ENCODE measurements around the gene LRMDA. TPM values are rescaled to one million over a fixed set of nuclear protein-coding genes. Genes with fewer than 3 reads are reported as not detected.

The LRMDA gene
- total RNA-seq, 3 donors from 2014 or later (not counting 1 experiment from before 2014, with no cell fraction given): 1.4 to 2.4 (median 2.1) TPM

- Histone ChIP-seq H3K4me1 (ENCODE audit: control insufficient read depth, insufficient read depth, low read length) (no peaks in the 10 kb centered on the region), H3K27ac (ENCODE audit: low read length) (no peak overlapping the region), H3K4me3 (ENCODE audit: low read length) (no peak overlapping the region), H3K9me3 (ENCODE audit: control insufficient read depth, insufficient read depth, low read length) (peaks cover 2% of the 10 kb centered on the region), H3K36me3 (ENCODE audit: control insufficient read depth, insufficient read depth, low read length) (no peaks in the 10 kb centered on the region), H3K27me3 (ENCODE audit: control insufficient read depth, insufficient read depth, low read length) (no peaks in the 10 kb centered on the region)
- Mint-ChIP-seq H3K4me3 (no peak overlapping the region), H3K27ac (no peak overlapping the region), H3K36me3 (no peaks in the 10 kb centered on the region), H3K4me1 (no peaks in the 10 kb centered on the region), H3K9me3 (peaks cover 0 to 2% of the 10 kb centered on the region in 2 donors), H3K27me3 (ENCODE audit: low read depth in 2 of 2) (no peaks in the 10 kb centered on the region)
- 90% methylated on average over 2 of the region's 3 CpGs for WGBS (ENCODE audit: insufficient coverage)
- DNase-seq: no peak
- TF ChIP-seq CTCF (IDR thresholded peaks at IDR 0.05): no peak
- intact Hi-C loops (cut with micrococcal nuclease): no loop called here
- ATAC-seq: no peak
Measured at GRCh38 chr10:76401006-76401405, 969.6 kb downstream of the LRMDA start.

- Mint-ChIP-seq H3K4me3 (no peak overlapping the region), H3K9me3 (peaks cover 0 to 2% of the 10 kb centered on the region in 2 donors), H3K27me3 (ENCODE audit: low read depth in 2 of 2) (no peaks in the 10 kb centered on the region), H3K36me3 (no peaks in the 10 kb centered on the region), H3K4me1 (no peaks in the 10 kb centered on the region), H3K27ac (no peak overlapping the region)
- H3K27me3 ChIP-seq (ENCODE audit: control insufficient read depth, insufficient read depth, low read length): no peaks in the 10 kb centered on the region
- intact Hi-C loops (cut with micrococcal nuclease): no loop called here
- no peaks in the 10 kb centered on the region for H3K4me1 ChIP-seq (ENCODE audit: control insufficient read depth, insufficient read depth, low read length)
- no peak for TF ChIP-seq CTCF (IDR thresholded peaks at IDR 0.05)
- H3K9me3 ChIP-seq (ENCODE audit: control insufficient read depth, insufficient read depth, low read length): peaks cover 2% of the 10 kb centered on the region
- H3K36me3 ChIP-seq (ENCODE audit: control insufficient read depth, insufficient read depth, low read length): no peaks in the 10 kb centered on the region
- peak in 1 of 2 donors; percentile 1 for DNase-seq
- 87% methylated on average over 3 of the region's 4 CpGs for WGBS (ENCODE audit: insufficient coverage)
- ATAC-seq: no peak
- H3K4me3 ChIP-seq (ENCODE audit: low read length): no peak overlapping the region
- H3K27ac ChIP-seq (ENCODE audit: low read length): no peak overlapping the region
Measured at GRCh38 chr10:76403912-76404311, 972.5 kb downstream of the LRMDA start.

- Histone ChIP-seq H3K36me3 (ENCODE audit: control insufficient read depth, insufficient read depth, low read length) (no peaks in the 10 kb centered on the region), H3K27me3 (ENCODE audit: control insufficient read depth, insufficient read depth, low read length) (no peaks in the 10 kb centered on the region), H3K9me3 (ENCODE audit: control insufficient read depth, insufficient read depth, low read length) (peaks cover 2% of the 10 kb centered on the region), H3K4me1 (ENCODE audit: control insufficient read depth, insufficient read depth, low read length) (no peaks in the 10 kb centered on the region), H3K27ac (ENCODE audit: low read length) (no peak overlapping the region), H3K4me3 (ENCODE audit: low read length) (no peak overlapping the region)
- intact Hi-C loops (cut with micrococcal nuclease): no loop called here
- WGBS (ENCODE audit: insufficient coverage): 86% methylated on average over 3 of the region's 4 CpGs
- Mint-ChIP-seq H3K4me3 (no peak overlapping the region), H3K27ac (no peak overlapping the region), H3K36me3 (no peaks in the 10 kb centered on the region), H3K9me3 (peaks cover 0 to 2% of the 10 kb centered on the region in 2 donors), H3K4me1 (no peaks in the 10 kb centered on the region), H3K27me3 (ENCODE audit: low read depth in 2 of 2) (no peaks in the 10 kb centered on the region)
- no peak for DNase-seq
- ATAC-seq: no peak
- TF ChIP-seq CTCF (IDR thresholded peaks at IDR 0.05): no peak
Measured at GRCh38 chr10:76404531-76404930, 973.1 kb downstream of the LRMDA start.

- Mint-ChIP-seq H3K36me3 (no peaks in the 10 kb centered on the region), H3K27ac (no peak overlapping the region)
- intact Hi-C loops (cut with micrococcal nuclease): no loop called here
Measured at GRCh38 chr10:76405922-76406321, 974.5 kb downstream of the LRMDA start.

More at GRCh38 chr10:76405922-76406321, 974.5 kb downstream of the LRMDA start:
- Mint-ChIP-seq H3K4me1 (no peaks in the 10 kb centered on the region), H3K4me3 (no peak overlapping the region), H3K27me3 (ENCODE audit: low read depth in 2 of 2) (peaks cover 0 to 4% of the 10 kb centered on the region in 2 donors), H3K9me3 (peaks cover 0 to 2% of the 10 kb centered on the region in 2 donors)
- no peak for ATAC-seq
- Histone ChIP-seq H3K27ac (ENCODE audit: low read length) (no peak overlapping the region), H3K9me3 (ENCODE audit: control insufficient read depth, insufficient read depth, low read length) (peaks cover 2% of the 10 kb centered on the region), H3K36me3 (ENCODE audit: control insufficient read depth, insufficient read depth, low read length) (no peaks in the 10 kb centered on the region), H3K4me1 (ENCODE audit: control insufficient read depth, insufficient read depth, low read length) (no peaks in the 10 kb centered on the region), H3K27me3 (ENCODE audit: control insufficient read depth, insufficient read depth, low read length) (no peaks in the 10 kb centered on the region), H3K4me3 (ENCODE audit: low read length) (no peak overlapping the region)
- no peak for DNase-seq
- 75% methylated on average over 5 of the region's 6 CpGs for WGBS (ENCODE audit: insufficient coverage)
- TF ChIP-seq CTCF (IDR thresholded peaks at IDR 0.05): no peak

Measured in natural killer cell (primary cell).